ENCODE results near the gene TFF3. TPM values are rescaled to one million over a fixed set of nuclear protein-coding genes. Genes with fewer than 3 reads are reported as not detected.

The TFF3 gene
- total RNA-seq, 4 donors from 2014 or later: 1.8 to 23.6 (median 11.6) TPM

DNA sequence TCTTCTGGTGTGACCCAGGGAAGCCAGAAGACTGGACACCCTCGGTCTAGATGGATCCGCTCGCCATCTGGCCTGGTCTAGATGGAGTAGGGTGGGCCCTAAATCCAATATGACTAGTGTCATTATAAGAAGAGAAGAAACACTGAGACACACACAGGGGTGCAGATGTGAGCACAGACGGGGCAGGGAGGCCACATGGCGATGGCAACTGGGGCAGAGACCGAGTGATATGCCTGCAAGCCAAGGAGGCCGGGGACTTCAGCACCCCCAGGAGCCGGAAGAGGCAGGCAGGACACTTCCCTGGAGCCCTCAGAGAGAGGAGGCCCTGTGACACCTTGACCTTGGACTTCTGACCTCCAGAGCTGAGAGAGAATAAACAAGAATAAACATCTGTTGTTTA lies 5.6 kb upstream of the TFF3 start:
- ATAC-seq (ENCODE audit: low FRiP score): no peak
- DNase-seq (ENCODE audit: low spot score): no peak

DNA sequence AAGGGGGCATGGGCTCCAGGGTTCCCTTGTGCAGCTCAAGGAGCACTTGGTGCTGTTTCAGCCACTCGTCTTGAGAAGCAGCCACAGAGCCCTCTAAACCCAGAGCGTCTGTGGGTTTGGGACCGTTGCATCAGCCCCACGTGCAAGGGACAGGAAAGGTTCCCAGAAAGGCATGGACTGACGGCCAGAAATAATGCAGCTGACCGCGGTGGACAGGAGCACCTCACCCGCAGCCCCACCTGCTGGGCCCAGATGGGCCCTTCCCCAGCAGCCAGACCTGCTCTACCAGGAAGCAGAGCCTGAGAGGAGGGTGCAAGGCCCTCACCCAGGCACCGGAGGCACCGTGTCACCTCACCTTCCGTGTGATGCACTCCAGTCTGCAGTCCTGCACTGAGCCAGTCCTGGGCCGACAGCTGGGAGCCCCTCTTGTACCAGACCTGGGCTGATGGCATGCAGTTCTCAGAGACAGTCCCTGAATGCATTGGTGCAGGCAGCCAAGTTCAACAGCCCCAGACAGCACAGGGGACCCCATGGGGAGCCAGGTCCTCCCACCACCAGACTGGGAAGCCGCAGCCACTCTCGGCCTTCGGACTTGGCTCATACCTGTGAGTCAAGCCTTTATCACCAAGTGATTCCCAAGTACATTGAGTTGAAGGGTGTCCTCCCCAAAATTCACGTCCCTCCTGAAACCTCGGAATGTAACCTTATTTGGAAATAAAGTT lies 4.8 kb upstream of the TFF3 start:
- DNase-seq (ENCODE audit: low spot score): no peak
- TF ChIP-seq, protein P1, sequence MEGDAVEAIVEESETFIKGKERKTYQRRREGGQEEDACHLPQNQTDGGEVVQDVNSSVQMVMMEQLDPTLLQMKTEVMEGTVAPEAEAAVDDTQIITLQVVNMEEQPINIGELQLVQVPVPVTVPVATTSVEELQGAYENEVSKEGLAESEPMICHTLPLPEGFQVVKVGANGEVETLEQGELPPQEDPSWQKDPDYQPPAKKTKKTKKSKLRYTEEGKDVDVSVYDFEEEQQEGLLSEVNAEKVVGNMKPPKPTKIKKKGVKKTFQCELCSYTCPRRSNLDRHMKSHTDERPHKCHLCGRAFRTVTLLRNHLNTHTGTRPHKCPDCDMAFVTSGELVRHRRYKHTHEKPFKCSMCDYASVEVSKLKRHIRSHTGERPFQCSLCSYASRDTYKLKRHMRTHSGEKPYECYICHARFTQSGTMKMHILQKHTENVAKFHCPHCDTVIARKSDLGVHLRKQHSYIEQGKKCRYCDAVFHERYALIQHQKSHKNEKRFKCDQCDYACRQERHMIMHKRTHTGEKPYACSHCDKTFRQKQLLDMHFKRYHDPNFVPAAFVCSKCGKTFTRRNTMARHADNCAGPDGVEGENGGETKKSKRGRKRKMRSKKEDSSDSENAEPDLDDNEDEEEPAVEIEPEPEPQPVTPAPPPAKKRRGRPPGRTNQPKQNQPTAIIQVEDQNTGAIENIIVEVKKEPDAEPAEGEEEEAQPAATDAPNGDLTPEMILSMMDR (IDR thresholded peaks at IDR 0.05): no peak
- no peak for ATAC-seq (ENCODE audit: low FRiP score)

More for the DNA sequence above, 5.6 kb upstream of the TFF3 start:
- TF ChIP-seq, protein P1 (IDR thresholded peaks at IDR 0.05): no peak

DNA sequence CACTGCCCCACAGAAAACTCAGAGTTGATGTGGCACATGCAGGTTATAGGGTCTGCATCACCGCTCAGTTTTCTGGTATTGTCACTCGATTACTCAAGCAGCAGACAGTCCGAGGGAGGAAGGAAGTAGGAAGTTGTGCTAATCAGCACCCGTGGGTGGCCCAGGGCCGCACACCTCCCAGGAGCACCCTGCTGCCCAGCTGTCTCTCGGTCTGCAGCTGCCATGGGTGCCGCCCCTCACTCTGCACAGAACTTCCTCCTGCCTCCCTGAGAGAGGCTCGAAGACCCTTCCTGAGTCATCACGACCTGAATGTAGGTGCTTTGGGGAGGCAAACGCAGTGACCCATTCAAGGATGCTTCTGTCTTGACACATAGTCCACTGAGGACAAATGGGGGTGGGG lies 4.2 kb upstream of the TFF3 start:
- ATAC-seq (ENCODE audit: low FRiP score) (no peak), DNase-seq (ENCODE audit: low spot score) (no peak)
- TF ChIP-seq, protein P1 (IDR thresholded peaks at IDR 0.05): no peak

DNA sequence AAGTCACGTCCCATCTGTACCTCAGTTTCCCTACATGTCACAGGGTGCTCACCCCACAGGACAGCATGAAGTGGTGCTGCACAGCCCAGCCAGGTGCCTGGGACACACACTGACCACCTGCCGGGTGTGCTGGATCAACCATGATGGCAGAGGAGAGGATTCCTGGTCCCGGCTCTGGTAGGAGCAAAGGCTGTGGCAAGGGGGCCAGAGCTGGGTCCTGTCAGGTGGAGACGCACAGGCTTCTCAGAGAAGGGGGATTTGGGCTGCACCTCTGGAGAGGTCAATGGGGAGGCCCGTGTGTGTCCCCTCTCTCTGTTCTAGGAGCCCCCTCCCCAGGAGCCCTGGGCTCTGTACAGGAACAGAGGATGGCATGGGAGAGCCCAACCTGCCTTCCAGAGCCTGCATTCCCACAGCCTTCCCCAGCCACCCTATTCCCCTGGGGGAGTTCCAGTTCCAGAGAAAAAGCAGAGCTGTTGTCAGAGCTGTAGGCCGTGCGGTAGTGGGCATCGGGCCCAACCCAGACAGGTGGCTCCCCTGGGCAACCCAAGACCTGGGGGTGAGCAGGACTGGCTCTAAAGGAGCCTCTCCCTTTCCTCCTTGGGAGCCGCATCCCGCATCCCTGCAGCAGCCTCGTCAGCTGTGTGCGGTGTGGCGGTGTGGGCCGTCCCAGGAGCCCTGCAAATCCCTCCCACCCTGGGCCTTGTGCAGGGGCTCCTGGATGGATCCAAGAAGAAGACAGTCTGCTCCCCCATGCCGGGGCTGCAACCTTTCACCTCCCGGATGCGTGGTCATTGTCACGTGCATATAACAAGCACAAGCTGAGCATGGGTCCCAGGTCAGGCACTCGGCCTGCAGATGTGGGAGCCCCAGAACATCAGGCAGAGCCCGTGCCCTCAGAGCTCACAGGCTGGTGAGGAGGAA lies 2.9 kb upstream of the TFF3 start:
- DNase-seq (ENCODE audit: low spot score): no peak
- TF ChIP-seq, protein P1 (IDR thresholded peaks at IDR 0.05): no peak
- no peak for ATAC-seq (ENCODE audit: low FRiP score)

DNA sequence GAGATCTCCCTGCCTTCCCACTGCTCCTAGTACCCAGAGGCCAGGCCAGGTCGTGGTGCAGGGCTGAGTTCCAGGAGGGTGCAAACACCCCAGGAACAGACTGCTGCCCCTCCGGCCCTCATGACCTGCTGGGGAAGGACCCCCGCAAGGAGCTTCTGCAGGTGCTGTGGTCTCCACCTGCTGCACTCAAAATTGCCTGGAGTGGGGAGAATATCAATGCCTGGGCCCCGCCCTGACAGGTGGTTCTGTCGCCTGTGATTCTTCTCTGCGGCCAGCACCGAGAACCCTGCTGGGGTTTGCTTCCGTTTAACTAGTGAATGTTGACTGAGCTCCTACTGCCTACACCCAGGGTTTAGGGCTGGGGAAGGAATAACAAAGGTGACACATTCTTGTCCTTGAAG lies 2.1 kb upstream of the TFF3 start:
- DNase-seq (ENCODE audit: low spot score): no peak
- TF ChIP-seq, protein P1 (IDR thresholded peaks at IDR 0.05): no peak
- ATAC-seq (ENCODE audit: low FRiP score): no peak

DNA sequence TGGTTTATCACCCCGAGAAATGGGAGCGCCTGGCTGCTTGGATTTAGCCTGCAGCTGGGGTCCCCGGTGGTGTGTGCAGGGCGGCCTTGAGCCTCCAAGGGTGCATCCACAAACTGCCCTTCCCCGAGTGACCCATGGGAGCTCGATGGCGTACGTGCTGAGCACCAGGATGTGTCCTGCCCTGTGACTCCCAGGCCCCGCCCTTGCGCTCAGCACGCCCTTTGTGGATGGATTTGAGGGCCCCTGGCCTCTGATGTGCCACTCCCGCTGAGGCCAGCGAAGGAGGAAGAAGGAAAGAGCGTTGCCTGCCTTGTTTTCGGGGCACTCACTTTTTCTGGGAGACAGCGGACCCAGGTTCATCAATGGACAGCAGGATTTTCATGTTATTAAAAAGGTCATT lies 1.7 kb upstream of the TFF3 start:
- no peak for DNase-seq (ENCODE audit: low spot score)

More for the DNA sequence above, 1.7 kb upstream of the TFF3 start:
- TF ChIP-seq, protein P1 (IDR thresholded peaks at IDR 0.05): no peak
- ATAC-seq (ENCODE audit: low FRiP score): no peak

Data from omental fat pad (tissue), 4 donors.